ENCODE data around the gene PDE6C.

The PDE6C gene

DNA sequence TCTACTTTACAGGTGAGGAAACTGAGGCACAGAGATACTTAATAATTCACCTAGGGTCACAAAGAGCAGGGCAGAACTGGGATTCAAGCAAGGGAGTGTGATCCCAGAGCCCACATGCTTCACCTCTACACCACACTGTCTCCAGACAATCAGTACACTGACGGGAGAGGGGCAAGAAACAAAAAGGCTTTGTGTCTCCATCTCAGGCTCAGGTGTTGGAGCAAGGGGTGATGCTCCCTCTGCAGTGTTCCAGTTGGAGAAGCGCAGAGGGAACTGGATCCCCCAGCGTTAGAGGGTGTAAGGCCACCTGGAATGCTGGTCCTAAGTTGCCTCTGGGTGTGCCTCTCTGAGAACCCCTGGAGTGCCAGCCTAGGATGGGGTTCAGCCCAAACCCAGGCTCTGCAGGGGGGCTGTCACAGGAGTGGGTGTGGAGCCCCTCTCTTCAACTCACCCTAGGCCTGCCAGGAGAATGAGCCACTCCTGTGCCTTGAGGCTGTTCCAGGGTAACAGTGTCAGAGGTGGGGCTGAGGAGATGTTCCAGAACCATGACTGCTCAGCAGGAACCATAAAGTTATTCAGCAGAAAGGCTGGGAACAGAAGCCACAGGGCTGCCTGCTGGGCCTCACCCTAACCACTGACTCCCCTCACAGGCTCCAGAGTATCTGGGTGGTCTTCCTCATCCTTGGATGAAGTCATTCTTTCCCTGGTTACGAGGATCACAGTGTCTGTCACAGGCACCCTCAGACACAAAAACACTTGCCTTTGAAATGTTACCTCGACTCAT lies 16.8 kb upstream of the PDE6C start:
- DNase-seq = no peak

DNA sequence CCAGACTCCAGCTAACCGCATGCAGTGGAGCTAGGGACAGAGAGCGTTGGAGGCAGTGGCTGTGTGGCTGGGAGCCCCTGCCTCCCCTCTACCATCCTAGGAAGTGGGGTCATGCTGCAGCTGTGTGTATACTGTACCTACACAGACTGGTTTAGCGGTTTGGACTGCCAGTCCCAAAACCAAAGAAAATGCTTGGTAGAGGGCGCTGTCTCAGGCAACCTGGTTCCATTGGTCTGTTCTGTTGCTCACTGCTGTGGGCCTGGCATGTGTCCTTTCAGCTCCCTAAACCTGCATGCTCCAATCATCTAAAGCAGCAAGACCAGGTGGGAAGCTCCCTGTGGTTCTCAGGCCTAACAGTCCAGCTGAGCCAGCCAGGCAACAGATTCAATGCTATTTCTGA lies 15.8 kb upstream of the PDE6C start:
- DNase-seq = no peak

DNA sequence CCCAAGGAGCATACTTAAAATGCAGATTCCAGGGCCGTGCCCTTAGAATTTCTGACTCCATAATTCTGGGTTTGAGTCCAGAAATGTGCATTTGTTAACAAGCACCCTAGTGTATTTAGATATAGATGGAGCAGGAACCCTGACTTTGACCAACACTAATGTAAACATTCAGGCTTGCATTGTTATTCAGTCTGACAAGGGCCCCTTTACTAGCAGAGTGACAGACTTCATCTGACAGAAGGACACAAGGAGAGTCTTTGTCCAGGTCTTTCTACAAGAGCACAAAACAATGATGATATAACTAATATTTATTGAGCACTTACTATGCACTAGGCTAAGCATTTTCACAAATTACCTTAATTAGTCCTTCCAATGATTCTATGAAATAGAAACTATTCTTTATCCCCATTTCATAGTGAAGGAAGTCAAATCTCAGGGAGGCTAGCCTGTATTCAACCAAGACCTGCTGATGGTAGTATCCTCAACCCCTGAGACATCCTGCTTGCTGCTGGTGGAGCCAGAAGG lies 15.2 kb upstream of the PDE6C start:
- DNase-seq = no peak

DNA sequence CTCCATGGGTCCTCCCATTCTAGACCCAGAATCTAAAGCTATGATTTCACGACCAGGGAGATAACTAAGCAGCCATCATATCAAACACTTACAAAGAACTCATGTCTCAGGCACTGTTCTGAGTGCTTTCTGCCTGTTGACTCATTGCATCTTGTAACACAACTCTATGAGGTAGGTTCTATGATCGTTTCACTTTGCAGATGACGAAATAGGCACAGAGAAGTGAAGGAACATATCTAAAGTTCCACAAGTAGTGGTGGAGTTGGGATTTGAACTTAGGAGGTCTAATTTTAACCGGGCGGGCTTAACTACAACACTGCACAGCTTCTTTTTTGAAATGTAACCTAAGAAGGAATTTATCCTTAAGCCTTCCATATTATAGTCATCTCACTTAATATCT lies 14.2 kb upstream of the PDE6C start:
- DNase-seq = no peak

DNA sequence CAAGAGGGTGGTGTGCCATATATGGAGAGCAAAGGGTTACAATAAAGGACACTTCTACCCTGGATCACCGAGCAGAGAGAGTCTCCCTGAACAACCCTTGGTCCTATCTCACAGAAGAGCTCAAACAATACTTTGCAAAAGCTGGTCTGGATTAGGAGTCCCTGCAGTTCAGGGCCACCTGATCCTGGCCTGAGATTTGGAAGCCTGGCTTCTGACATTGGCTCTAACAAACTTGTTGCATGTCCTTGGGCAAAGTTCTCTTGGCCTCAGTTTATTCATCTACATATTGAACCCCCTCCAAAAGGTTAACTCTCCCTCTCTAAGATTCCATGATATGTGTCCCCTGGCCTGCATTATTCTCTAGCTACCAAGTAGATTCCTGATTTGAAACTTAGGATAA lies 13.0 kb upstream of the PDE6C start:
- DNase-seq = no peak

DNA sequence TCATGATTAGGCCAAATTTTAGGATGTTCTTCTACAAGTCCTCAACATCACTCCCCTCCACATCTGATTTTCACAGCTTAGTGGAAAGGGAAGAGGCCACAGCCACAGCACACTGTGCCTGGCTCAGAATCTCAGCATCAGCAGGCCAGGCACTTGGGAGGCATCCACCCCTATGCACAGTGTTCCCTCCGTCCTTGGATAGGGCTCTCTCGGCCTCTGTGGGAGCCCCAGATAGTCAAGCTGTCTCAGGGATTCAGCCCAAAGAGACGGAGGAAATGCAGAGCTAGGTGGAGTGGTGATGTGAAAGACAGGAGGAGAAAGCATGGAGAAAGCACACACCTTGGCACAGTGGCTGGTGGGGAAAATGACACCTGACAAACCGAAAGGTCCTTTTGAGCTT lies 12.6 kb upstream of the PDE6C start:
- DNase-seq = no peak

DNA sequence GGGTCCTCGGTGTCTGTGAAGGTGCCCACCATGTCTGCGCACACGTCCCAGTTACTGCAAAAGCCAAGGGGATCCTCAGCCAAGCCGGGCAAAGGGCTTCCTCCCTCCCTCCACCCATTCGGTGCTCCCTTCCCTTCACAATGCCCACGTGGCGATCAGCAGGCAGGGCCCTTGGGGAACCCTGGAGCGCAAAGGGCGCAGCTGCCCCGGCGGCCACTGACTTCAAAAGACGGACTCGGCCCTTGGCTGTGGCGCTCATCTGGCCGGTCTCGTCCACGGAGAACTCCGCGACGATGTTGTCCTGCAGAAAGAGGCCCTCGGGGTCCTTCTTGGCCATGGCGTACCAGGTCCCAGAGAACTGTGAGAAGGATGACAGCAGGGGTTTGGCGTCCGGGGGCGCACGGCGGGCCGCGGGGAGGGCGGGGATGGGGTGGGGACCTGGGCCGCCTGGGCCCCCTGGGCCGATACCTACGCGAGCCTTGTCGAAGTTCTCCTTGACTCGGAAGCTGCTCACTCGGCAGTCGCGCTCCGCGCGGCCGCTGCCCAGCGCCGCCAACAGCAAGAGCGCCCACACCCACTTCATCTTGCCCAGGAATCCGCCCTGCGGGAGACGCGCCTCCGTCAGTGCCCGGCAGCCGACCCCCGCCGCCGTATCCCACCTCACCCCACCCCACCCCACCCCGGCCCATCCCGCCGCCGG lies 11.7 kb upstream of the PDE6C start:
- no peak for DNase-seq

DNA sequence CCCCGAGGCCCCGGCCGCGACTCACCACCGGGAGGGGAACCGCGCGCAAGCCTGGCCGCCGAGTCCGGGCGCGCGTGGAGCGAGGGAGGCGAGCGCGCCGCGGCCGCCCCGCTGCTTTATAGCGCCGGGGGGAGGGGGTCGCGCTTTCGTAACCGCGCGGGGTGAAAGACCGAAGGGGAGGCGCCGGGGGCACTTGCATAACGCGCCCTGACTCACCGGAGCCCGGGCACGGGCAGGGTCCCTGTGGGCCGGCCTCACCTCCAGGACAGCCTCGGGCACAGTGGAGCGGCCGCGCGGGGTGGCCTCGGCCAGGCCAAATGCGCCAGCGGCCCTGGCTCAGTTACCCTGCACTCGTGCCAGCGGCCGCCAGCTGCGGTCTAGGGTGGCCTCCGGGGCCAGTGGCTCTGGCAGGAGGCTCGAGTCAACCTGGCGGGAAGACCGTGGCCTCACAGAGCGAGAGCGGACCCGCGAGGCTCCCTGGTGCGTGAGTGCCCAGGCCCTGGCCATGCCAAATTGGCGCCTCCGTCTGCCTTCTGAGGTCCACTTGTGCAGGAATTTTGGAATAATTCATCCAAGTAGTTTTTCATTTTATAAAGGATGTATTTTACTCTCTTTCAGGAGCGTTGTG lies 11.1 kb upstream of the PDE6C start, which contains the start of gene RBP4:
TSS of gene RBP4 (minus strand) at position 90 of the 628 bp plus-strand sequence. CDS start 207 bp downstream, outside the sequence.
- DNase-seq = no peak

DNA sequence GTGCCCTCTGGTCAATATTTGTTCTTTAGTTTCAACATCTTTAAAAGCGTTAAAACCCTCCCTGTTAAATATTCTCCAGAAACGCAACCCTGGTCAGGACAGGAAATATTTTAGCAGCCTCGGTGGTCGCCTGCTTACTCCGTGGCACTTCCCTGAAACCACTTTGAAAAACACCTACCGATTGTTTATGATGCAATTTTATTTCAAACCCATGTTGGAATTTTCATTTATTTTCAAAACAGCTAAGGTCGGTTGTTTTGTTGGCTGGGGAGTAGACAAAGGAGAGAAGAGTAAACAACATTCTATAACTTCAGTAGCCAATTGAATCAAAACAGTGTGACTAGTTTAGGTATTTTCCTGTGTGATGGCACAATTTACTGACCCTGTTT lies 10.6 kb upstream of the PDE6C start:
- no peak for DNase-seq

DNA sequence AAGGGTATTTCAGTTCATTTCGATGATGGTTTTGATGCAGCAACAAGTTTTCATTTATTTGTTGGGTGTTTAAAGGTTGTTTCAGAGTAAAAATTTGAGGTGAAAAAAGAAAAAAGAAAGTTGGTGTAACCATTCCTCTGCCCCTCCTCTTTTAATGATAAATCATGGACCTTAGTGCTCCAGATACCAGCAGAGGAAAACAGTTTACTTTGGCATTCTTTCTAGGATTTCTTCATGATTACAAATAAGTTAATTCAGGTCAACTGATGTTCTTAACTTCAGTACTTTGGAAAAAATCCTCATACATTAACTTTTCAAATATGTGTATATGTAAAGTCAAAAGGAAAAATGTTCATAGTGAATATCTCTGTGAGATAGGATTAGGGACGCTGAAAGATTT lies 9.3 kb upstream of the PDE6C start:
- DNase-seq = no peak

DNA sequence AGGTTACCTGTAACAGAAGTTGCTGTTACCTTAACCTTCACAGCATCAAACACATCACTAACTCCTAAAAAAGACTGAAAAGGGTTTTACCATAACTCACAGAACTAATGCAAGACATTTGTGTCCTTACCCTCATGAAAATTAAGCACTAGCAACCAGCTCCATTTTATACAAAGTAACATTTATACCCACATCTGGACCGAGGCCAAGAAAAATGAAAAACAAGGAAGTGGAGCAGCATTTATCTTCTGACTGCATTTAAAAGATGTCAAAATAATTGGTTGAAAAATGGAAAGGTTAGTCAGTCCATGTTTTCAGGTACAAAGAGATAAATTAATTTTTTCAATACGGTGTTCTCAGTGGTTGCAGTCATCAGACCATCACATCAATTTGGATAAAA lies 8.2 kb upstream of the PDE6C start:
- no peak for DNase-seq

DNA sequence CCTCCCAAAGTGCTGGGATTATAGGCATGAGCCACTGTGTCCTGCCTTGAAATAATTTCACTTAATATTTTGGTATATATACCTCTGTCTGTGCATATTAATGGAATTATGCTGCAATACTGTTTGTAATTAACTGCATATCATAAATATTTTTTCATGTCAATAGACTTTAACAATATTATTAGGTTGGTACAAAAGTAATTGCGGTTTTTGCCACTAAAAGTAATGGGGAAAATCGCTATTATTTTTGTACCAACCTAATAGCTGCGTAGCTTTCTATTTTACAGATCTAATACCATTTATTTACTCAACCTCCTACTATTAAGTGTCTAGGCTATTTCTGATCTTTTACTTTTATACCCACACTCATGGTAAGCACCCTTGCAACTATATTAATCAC lies 3.9 kb upstream of the PDE6C start:
- DNase-seq = no peak

DNA sequence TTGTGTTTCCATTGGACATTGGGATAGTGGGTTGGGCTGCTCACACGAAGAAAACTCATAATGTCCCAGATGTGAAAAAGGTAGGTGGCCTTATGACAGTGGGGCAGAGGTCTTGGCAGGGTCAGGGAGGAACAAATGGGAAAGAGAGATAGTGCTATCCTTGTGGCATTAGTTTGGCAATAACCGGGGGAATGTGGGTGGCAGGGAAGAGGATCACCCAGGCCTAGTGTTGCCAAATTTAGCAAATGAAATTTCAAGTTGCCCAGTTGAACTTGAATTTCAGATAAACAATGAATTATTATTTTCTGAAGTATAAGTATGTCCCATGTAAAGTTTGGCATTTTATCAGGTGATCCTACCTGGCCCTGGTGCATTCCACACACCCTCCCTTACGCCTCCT lies 789 bp downstream of the PDE6C start:
- no peak for DNase-seq

DNA sequence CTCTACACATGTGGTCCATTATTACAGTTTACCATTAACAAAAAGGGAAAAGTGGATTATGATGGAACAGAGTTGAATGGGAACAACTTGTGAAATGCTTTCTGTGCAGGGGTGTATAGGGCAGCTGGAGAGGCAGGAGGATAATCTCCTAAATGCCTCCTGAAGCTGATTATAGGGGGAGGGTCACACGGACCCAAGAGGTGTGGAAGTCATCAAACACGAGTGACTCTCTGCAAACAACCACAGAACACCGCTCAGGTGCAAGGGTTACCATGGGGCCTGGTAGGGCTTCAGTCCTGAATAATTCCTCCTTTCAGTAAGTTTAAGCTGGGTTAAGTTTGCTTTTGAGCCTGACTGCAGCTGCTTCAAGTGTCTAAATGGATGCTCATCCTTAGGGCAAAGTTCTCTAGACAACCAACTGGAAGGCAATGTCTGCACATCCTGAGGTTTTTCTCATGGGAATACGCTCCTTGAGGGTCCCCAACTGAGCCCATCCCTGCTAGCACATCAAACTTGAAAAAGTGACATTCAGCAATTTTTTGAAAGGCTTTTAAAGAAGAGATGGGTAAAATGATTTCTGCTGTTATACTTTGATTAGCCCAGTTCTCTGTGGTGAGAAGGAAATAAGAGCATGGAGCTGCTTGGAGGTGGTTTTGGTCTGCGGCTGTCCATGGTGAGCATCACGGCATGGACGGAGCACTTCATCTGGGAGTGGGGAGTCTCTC lies 1.9 kb downstream of the PDE6C start:
- no peak for DNase-seq

DNA sequence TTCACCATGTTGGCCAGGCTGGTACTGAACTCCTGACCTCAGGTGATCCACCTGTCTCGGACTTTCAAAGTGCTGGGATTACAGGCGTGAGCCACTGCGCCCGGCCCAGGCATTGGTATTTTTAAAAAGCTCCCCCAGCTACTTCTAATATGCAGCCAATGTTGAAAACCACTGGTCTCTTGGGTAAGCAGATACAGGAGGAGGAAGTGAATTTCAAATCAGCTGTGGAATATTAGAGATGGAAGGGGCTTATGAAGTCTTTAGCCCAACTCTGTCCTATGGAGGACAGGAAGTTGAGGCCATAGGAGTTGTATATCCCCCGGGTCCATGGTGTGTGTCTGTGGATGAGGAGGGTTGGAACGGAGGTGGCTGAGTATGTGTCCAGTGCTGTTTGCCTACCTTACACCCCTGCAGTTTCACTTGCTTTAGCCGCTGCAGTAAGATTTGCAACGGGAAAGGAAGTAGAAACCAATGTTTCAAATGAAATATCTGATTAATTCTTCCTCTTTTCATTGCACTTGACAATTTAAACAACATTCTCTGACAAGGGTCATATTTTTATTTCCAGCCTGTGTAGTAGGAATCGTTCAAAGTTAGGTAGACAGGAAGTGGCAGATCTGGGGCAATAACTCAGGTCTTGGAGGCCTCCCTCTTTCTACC lies 3.4 kb downstream of the PDE6C start:
- no peak for DNase-seq

DNA sequence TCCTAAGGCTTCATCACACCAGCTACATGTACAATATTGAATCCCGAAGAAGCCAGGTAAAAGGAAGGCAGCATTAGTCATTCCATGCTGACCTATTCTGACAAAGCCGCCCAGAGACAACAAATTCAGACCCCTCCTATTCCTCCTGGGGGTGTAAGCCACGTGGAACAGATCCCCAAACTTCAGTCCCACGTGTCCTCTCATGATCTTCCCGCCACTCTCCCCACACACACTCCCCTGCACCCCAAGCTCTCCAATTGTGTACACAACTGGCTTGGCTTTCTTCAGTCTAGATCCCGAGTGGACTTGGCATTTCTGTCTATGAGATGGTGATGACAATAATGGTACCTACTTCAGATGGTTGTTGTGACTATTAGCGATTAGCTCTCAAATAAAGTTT lies 8.6 kb downstream of the PDE6C start:
- no peak for DNase-seq

DNA sequence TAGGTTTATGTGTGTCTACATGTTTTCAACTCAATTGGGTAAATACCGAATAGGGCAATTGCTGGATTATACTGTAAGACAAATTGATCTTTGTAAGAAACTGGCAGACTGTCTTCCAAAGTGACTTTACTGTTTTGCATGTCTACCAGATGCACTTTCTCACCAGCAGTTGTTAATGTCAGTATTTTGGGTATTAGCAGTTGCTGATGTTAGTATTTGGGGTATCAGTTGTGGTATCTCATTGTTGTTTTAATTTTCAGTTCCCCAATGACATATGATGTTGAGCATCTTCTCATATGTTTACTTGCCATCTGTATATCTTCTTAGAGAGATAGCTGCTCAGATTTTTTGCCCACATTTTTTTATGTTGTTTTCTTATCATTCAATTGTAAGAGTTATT lies 10.6 kb downstream of the PDE6C start:
- no peak for DNase-seq

DNA sequence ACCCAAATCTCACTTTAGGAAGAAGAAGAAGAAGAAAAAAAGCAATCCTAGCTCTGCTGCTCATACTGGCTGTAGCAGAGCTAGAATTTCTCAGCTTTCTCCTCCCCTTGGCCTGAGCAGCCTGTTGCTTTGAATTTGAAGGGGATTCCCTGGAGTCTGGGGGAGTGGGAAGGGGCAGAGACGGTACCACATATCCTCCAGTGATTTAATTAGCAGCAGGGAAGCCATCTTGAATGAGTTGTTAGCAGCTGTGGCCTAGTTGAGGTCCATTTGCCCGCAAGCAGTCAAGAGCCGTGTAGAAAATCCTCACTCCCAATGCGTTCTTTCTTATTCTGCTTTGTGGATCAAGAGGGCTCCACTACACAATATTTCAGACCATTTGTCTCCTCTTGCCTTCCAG lies 16.5 kb downstream of the PDE6C start:
- no peak for DNase-seq

DNA sequence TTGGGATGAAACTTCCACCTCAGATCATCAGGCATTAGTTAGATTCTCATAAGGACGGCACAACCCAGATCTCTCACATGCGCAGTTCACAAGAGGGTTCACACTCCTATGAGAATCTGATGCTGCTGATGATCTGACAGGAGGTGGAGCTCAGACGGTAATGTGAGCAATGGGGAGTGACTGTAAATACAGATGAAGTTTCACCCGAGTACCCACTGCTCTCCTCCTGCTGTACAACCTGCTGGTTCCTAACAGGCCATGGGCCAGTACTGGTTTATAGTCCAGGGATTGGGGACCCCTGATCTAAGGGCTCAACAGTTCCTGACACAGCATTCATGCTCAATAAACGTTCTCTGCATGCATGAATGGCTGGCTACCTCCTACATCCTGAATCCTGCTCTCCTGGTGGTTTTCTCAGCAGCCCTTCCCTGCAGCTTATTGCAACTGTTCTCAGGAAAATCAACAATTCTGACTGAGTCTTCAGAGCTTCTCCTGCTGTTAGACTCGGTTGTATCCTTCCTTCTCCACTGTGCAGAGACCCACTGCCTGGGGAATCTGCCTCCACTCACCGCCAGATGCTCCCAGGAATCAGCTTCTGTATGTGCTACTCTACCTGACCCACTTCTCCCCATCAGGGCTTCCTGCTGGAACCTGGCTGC lies 17.4 kb downstream of the PDE6C start:
- no peak for DNase-seq

DNA sequence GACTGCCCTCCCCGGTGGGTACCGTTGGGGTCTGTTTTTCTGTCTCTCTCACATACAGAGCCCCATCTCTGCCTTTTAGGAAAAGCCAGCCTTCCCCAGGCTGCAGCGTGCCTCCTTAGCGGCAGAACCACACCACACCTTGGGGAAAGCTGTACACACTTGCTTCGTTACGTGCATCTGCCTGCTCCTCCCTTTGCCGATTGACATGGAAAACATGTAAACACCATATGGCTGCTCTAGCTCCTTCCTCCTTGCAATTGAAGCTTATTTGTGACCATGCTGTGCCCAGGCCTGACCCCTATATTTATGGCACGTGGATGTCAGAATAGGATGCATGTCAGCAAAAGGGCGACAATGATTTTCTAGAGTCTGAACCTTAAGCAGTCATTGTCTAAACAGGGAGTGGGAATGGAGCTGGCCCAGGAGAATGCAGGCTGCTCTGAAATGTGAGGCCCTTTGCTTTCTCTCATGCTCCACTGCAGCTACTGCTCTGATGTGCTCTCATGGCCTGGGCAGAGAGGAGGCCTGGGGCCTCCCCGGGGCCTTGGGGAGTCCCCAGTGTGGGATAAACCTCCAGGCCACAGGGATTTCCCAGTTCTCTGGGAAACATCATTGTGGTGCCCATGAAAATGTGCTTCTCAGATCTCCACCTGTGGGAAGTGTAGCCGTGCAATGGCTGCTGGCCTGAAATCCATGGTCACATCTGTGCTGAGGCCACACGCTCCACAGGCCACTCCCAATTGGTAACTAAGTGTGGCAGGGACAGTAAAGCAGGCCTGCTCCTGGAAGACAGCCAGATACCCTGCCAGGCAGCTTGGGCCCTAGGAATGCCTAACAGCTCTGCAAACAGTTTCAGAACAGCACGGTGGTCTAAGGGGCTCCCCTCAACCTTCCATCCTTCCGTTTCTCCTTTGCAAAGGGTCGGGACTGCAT lies 18.6 kb downstream of the PDE6C start:
- no peak for DNase-seq

DNA sequence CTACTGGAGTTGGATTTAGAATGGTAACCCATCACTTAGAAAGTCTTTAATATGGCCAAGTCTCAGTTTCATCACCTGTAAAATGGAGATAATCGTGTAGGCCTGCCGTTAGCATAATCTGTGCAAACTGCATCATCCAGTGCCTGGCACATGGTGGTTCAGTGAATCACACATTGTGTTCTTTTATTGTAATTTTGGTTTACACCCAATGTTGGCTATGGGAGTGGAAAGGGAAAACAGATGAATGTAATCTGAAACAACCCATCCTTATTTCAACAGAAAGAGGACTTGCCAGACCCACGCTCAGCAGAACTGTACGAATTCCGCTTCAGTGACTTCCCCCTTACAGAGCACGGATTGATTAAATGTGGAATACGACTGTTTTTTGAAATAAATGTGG lies 27.5 kb downstream of the PDE6C start:
- DNase-seq = no peak
